ENCODE data around the gene TBC1D9B.
"Not testable (repeated sequence)": the region's sequence is repeated elsewhere in the genome, so short reads cannot be mapped to it uniquely, and the experiment has no call there.

The TBC1D9B gene

DNA sequence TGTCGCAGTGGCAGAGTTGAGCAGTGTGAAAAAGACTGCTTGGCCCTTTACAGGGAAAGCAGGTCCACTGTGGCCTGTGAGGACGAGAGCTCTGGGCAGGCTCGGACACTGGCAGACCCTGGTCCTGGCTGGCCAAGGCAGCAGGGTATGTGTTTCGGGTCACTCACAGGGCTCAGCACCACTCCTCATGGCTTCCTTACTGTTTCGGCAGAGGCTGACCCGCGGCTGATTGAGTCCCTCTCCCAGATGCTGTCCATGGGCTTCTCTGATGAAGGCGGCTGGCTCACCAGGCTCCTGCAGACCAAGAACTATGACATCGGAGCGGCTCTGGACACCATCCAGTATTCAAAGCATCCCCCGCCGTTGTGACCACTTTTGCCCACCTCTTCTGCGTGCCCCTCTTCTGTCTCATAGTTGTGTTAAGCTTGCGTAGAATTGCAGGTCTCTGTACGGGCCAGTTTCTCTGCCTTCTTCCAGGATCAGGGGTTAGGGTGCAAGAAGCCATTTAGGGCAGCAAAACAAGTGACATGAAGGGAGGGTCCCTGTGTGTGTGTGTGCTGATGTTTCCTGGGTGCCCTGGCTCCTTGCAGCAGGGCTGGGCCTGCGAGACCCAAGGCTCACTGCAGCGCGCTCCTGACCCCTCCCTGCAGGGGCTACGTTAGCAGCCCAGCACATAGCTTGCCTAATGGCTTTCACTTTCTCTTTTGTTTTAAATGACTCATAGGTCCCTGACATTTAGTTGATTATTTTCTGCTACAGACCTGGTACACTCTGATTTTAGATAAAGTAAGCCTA, 71.3 kb downstream of the TBC1D9B start:
- DNase-seq, result peak; percentile 58

DNA sequence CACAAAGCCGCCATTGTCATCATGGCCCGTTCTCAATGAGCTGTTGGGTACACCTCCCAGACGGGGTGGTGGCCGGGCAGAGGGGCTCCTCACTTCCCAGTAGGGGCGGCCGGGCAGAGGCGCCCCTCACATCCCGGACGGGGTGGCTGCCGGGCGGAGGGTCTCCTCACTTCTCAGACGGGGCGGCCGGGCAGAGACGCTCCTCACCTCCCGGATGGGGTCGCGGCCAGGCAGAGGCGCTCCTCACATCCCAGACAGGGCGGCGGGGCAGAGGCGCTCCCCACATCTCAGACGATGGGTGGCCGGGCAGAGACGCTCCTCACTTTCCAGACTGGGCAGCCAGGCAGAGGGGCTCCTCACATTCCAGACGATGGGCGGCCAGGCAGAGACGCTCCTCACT, 72.8 kb downstream of the TBC1D9B start:
- DNase-seq, result not testable (repeated sequence)

DNA sequence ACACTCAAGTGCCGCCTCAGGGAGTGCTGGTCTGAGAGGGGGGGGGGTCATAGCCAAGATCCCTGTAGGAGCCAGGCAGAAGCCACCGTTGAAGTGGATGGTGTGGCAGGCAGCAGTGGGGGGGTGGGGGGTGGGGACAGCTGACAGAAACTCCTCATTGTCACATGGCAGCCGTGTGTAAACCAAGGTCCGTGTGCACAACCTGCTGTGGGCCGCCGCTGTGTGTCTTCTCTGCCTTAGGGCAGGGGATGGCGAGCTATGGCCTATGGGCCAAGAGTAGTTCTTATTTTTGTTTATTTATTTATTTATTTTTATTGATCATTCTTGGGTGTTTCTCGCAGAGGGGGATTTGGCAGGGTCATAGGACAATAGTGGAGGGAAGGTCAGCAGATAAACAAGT, 73.6 kb downstream of the TBC1D9B start:
- no peak for DNase-seq

DNA sequence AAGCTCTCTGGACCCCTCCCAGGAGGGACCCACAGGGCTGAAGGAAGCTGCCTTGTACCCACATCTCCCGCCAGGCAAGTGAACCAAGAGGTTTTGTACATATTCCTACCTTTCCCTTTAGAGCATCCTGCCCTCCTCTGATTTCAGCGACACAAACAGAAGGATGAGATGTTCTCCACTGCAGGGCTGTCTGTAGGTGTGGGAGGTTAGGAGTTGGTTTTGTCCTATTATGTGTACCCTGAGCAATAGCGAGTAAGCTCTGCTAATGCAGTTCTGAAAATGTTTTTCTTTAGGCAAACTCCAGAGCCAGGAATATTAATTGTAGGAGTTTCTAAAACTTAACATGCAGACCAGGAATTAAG, 74.0 kb downstream of the TBC1D9B start:
- DNase-seq, result no peak

DNA sequence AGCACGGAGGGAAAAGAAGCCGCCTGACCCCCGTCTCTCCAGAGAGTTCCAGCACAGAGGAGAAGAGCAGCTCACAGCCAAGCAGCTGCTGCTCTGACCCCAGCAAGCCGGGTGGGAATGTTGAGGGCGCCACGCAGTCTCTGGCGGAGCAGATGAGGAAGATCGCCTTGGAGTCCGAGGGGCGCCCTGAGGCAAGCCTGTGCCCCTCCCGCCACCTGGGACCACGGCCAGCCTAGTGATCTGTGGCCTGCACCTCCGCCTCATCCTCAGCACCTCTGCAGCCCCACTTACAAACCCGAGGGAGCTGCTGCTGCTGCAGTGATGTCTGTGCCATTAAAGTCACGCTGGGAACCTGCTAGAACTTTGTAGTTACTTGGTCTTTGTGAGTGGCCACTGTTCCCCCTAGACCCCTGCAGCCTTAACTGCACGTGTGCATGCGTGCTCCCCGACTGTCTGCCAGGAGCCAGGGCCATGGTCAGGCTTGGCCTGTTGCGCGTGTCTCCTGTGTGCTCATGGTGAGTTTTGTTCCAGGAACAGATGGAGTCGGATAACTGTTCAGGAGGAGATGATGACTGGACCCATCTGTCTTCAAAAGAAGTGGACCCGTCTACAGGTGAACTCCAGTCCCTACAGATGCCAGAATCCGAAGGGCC, 74.5 kb downstream of the TBC1D9B start:
- DNase-seq, result no peak

DNA sequence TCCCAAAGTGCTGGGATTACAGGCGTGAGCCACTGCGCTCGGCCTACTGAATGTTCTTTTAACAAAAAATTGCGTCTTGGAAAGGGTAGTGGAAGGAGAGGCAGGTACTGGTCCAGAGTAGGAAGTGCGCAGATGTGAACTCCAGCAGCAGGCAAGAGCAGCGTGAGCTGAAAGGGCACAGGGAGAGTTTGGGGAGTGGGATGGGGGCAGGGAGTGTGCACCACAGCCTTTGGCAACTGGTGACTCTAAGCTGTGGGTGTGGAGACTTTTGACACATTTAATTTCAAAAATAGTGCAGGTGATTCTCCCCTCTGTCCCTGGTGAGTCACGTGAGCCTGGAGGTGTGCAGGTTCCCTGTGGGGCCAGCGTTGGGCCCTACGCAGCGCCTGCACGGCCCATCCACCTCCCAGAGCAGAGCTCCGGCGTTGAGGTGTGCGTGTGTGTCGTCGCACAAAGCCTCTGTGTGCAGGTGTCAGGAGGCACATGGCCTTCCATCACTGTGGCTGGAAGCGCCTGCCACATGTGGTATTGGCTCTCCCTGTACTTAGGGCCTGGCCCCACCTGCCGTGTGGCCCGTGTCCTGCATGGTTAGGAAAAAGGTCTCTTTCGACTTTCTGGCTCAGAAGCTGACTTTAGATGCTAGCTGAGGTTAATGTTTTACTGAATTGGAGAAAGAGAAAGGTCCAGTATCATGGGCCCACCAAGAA, 75.5 kb downstream of the TBC1D9B start:
- no peak for DNase-seq

DNA sequence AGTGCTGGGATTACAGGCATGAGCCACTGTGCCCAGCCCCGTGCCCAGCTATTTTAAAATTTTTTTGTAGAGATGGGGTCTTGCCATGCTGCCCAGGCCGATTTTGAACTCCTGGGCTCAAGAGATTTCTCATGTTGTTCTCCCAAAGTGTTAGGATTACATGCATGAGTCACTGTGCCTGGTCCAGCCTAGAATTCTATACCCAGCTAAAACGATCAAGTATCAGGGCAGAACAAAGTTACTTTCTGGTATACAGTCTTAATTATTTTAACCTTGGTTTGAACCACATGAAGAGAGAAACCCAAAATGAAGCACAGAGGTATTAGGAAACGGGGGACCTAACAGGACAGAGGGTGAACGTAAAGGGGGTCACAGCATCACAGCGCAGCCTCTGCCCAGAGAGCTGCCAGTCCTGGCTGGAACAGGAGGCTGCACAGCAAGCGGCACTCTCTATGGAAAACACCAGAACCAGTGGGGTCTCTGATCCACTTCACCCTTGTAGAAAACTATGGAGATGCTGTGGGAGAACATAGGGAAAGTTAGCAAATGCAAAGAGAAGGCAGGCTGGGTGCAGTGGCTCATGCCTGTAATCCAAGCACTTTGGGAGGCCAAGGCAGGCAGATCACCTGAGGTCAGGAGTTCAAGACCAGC, 76.8 kb downstream of the TBC1D9B start:
- no peak for DNase-seq

DNA sequence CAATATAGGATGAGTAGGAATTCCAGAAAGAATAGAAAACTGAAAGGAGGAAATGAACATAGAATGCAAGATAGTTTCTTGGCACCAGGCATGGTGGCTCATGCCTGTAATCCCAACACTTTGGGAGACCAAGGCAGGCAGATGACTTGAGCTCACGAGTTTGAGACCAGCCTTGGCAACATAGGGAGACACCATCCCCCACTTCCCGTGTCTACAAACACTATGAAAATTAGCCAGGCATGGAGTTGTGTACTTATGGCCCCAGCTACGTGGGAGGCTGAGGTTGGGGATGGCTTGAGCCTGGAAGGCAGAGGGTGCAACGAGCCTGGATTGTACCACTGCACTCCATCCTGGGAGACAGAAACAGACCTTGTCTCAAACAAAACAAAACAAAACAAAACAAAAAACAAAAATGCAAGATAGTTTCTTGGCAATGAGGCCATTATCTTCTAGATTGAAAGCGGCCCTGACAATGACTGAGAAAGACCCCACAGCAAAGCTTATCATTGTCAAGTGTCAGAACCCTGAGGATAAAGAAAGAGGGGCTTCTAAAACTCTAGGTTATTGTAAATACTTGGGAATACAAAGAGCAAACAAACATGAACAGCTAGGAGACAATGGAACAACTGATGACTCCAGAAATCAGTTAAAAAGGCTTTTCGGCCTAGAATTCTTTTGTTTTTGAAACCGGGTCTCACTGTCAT, 77.8 kb downstream of the TBC1D9B start:
- DNase-seq, result no peak

DNA sequence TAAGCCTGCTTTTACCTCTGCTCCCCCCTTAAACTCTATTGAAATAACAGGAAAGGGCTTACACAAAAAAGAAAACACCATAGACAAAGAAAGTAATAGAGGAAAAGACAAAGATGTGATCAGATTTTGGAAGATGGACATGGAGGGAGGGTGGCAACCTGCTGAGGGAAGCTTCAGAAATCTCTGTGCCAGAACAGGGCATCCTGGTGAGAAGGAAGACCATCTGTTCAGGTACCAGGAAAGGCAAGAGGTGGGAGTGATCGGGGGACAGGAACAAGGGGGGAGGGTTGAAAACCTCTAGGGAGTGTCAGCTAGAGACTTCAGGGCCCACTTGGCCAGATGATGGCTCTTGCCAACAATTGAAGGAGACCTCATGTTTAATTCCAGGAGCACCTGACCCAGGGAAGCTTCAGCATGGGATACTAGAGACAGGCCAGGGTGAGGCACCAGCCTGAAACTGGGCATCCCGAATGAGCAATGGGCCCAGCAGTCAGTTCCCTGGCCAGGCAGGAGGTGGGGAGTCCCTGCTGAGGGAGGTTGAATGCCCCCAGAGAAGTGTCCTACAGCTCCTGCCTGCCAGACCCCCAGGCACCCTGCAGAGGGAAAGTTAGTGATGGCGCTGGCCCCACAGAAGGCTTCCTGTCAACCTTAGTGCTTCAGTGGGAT, 78.8 kb downstream of the TBC1D9B start:
- DNase-seq, result no peak

DNA sequence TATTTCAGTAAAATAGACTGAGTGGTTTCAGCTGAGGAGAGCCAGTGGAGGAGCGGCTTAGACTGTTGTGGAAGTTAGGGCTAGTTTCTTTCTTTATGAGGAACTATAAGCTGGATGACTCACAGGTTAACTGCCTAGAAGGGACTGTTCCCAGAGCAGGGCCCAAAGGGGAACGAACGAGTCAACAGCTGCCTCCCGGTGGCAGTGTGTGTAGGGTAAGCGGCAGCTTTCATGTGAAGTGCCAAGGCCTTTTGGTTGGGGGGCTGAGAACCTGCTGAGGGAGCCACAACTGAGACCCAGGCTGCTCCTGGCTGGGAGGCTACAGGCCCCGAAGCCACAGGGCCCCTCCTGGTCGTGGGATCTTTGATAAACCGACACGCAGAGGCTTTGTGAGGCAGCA, 80.0 kb downstream of the TBC1D9B start:
- no peak for DNase-seq

DNA sequence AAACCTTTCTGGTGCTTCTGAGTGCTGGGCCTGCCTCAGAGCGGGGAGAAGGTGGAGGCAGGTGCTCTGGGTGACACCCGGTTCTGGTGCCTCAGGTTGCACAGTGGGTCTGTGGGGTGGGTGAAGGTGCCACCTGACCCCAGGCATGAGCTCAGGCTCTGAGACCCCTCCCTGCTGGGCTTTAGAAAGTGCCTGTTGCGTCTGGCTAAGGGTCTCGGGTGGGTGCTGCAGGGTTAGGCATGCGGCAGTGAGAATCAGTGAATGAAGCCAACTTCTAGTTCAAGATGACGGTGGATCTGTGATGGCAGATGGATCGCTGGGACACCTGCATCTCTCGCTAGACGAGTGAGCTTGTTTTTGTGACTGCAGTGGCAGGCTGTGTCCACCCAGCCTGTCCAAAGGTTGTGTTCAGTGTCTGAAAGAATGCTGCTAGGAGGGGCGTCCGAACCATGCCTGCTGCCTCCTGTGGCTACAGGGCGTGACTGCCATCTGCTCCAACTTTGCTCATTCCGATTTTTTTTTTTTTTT, 82.0 kb downstream of the TBC1D9B start:
- no peak for DNase-seq

DNA sequence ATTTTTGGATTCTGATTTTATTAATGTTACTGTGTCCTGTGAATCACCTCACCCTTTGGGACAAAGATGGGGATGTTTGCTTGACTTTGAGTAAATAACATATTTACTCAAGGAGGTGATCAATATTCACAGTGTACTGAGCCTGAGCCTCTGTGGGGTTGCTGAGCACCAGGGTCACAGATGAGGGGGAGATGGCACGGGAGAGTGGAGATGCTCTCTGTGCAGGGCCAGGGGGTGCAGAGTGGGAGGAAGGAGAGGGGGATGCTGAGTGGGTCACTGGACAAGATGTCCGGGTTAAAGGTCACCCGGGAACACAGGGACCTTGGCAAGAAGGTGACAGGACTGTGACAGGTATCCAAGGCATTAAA, 83.0 kb downstream of the TBC1D9B start:
- DNase-seq, result no peak

DNA sequence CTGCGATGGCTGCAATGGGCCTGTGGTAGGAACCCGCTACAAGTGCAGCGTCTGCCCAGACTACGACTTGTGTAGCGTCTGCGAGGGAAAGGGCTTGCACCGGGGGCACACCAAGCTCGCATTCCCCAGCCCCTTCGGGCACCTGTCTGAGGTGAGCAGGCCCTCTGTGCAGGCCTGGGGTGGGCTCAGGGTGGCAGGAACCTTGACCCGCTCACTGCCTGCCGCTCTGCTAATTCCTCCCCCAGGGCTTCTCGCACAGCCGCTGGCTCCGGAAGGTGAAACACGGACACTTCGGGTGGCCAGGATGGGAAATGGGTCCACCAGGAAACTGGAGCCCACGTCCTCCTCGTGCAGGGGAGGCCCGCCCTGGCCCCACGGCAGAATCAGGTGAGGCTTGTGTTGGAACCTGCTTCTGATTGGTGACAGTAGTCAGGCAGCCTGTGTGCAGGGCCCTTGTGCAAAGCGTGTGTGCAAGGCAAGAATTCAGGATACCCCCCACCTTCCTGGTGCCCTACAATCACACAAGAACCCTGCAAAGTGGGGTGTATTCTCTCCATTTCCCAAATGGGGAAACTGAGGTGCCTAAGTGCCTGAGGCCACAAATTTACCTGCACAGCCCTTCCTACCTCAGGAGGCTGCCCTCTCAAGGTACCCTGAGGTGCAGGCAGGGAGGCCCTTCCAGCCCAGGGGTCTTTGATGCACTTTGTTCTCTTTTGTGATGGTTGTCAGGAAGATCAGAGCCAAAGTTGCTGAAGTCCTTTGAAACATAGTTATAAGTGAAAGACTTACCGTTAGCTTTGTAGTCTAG, 83.6 kb downstream of the TBC1D9B start:
- no peak for DNase-seq

DNA sequence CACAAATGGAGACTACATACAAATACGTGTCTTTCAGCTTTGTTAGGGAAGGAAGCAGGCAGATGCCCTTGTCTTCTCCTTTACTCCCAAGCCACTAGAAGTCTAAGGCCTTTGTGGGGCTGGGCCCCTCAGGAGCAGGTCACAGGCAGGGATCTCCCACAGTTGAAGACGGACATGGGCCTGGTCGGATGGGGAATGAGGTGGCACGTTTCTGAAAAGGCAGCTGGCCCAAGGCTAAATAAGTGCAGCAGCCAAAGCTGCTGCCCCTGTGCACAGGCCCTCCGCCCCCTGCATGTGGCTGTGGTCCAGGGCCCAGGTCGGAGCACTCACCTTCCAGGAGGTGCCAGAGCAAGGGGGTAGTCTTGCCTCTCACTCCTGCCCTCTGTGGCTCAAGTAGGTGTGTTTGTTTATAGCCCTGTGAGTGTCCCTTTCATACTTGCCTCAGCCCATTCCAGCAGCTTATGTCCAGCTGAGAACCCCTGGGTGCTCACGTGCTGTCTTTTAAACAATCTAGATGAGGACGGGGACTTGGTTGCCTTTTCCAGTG, 85.2 kb downstream of the TBC1D9B start:
- no peak for DNase-seq

DNA sequence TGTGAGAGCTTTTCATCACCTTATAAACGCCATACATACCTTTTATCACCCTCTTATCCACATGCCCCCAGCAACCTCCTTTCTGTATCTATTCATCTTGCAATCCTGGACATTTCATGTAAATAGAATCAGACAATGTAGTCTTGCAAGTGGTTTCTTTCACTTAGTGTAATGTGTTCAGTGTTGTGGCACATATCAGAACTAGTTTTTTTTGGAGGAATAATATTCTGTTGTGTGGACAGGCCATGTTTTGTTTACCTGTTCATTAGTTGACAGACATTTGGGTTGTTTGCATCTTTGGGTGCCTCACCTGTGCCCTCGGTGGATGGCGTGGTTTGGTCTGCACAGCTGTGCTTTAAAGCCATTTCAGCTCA, 85.7 kb downstream of the TBC1D9B start:
- DNase-seq, result no peak

DNA sequence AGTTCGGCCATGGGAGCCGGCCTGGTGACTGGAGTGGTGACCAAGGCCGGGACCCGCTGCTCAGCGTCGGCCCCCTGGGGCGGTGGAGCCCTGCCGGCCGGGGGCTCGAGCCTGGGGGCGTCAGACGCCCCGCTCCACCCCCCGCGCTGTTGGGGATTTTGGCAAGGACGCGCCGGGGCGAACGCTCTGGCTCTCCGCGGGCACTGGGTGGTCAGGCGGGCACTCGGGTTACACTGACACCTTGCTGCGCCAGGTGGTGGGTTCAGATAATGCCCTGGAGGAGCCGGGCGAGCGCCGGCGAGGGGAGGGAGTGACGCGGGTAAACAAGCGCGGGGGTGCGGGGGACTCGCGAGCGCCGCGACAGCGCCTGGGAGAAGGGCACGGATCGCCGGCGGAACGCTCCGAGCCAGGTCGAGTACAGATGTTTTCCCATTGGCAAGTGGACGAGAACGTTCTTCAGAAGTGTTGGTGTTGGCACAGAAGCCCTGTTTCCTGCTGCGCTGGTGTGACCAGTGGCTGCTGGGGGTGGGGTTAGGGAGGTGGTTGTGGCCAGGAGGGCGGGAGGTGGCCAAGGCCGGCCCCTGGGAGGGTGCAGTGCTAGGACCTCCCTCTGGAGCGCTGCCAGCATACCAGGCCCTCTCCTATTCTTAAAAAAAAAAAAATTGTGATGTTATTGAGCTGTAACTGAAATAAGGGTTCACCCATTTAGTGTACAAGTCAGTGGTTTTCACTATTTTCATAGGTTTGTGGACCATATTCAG, 86.2 kb downstream of the TBC1D9B start:
- DNase-seq, result peak; percentile 83

DNA sequence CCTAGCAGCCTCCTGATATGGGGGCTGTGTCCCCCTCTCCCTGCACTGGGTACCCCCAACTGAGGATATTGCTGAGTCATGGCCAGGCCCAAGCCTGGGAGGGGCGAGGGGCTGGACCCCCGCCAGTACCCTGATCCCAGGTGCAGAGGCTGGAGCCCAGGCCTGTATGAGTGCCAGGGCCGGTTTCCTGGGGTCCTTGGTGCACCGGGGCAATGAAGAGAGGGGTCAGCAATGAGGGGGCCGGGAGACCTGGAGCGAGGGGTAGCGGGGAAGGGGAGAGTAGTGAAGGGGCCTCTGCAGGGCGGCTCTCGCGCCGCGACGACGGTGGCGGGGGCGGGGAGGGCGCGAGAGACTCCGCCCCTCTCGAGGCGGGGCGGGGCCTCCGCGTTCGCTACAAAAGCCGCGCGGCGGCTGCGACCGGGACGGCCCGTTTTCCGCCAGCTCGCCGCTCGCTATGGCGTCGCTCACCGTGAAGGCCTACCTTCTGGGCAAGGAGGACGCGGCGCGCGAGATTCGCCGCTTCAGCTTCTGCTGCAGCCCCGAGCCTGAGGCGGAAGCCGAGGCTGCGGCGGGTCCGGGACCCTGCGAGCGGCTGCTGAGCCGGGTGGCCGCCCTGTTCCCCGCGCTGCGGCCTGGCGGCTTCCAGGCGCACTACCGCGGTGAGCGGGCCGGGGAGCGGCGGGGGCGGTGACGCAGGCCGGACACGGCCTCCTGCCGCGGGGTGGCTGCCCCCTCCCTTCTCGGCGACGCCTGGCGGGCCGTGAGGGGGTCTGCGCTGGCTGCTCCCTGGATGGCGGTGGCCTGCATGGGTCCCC, 87.0 kb downstream of the TBC1D9B start, which contains the start of gene SQSTM1:
SQSTM1 (plus strand) TSS at position 423 of the 815 bp plus-strand sequence; CDS start at position 455, 32 bp downstream.
- DNase-seq, result peak; percentile 79

DNA sequence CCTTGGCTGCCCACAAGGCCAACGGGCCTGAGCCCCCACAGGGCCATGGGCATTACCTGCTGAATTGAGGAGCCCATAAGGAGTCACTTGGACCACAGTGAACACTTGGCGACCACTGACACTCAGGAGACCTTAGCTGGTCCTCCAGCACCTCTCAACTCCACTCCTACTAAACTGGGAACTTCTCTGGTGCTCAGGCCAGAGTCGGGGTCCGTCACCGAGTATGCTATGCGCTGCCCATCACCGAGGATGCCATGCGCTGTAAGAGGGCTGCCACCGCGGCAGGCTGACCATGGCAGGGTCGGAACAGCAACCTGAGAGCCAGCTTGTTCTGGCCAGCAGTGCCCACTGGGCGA, 87.6 kb downstream of the TBC1D9B start:
- no peak for DNase-seq

Data from activated CD4-positive, alpha-beta T cell treated with anti-CD3 and anti-CD28 coated beads, Interleukin-2, amount 50 U/mL, for 1 hour (primary cell).